Naive thymus-derived CD8-positive, alpha-beta T cell (primary cell): Measurements from ENCODE around the gene MATR3. TPM values are rescaled to one million over a fixed set of nuclear protein-coding genes. Genes with fewer than 3 reads are reported as not detected.
A peak's percentile ranks its signal among the peaks of the same experiment; 100 is the strongest.

Source experiments
- ATAC-seq, 2 donors: fragments of 150-1000 bp; cut with Tn5 transposase in 1 of 2; sonication (Bioruptor Pico), chemical (Tn5 transposase) in 1 of 2; 1 replicate in 1 of 2; 2 replicates in 1 of 2; pipeline ENCODE4 v1.10.0; 2021; ENCODE audit warnings: mild to moderate bottlenecking in 2 of 2, moderate library complexity in 2 of 2
- POLR2A ChIA-PET: fragments of 350-600 bp; sonication (Branson Sonifier 250); formaldehyde crosslinking; loops from one replicate; lab custom pipeline; 2021; ENCODE audit warnings: antibody characterized with exemption; lab: Charles Lee
- DNase-seq, 10 donors: peaks; one replicate each; pipeline versions ENCODE4 v3.0.0 to v3.0.0-alpha.2; 2020 to 2022
- H3K27ac Mint-ChIP-seq, 10 donors: one replicate each; pipeline ENCODE4 v1.8.0; 2020 to 2022; ENCODE audit warnings: mild to moderate bottlenecking in 10 of 10, mixed read lengths in 10 of 10, moderate library complexity in 4 of 10, inconsistent platforms in 1 of 10
- H3K27me3 Mint-ChIP-seq, 5 donors: one replicate each; pipeline ENCODE4 v1.8.0; 2021 to 2022; ENCODE audit warnings: mixed read lengths in 5 of 5
- H3K36me3 Mint-ChIP-seq, 3 donors: one replicate each; pipeline ENCODE4 v1.8.0; 2020 to 2022; ENCODE audit warnings: mixed read lengths in 3 of 3, mild to moderate bottlenecking in 2 of 3, inconsistent platforms in 1 of 3
- H3K4me1 Mint-ChIP-seq, 4 donors: one replicate each; pipeline ENCODE4 v1.8.0; 2021 to 2022; ENCODE audit warnings: mixed read lengths in 4 of 4
- H3K4me3 Mint-ChIP-seq, 10 donors: one replicate each; pipeline ENCODE4 v1.8.0; 2020 to 2022; ENCODE audit warnings: mild to moderate bottlenecking in 10 of 10, mixed read lengths in 10 of 10, moderate library complexity in 6 of 10, inconsistent platforms in 1 of 10
- H3K9me3 Mint-ChIP-seq, 9 donors: one replicate each; pipeline ENCODE4 v1.8.0; 2020 to 2022; ENCODE audit warnings: mixed read lengths in 9 of 9, mild to moderate bottlenecking in 3 of 9, inconsistent platforms in 1 of 9, moderate library complexity in 1 of 9
- polyA plus RNA-seq, 3 donors: library from polyadenylated mRNA; unstranded; fragments of 300-500 nt; fragmentation: Illumina TruSeq; gene quantifications; one replicate each; pipeline ENCODE4 v1.2.3, GENCODE V29; 2021
- total RNA-seq, 8 experiments: library from RNA in 2 of 8; stranded (reverse) in 2 of 8; gene quantifications; one replicate each; pipeline ENCODE4 v1.2.3 and lab custom pipeline; 2021 to 2026

The MATR3 gene
- total RNA-seq: 100 to 1,000 TPM; 259 to 272 TPM
- polyA plus RNA-seq: 100 to 1,000 TPM; 323 to 351 (median 327) TPM
- 19.3 to 100 (median 27.5) reads per million in 6 experiments for total RNA-seq (lab: John Stamatoyannopoulos, UW)

GRCh38 chr5:139293507-139294373, at the start of gene MATR3:
MATR3 (plus strand) TSS chr5:139293740; CDS start chr5:139307416, 13,676 bp downstream.
- DNase-seq (peak; percentile 86 to 97 (median 92)), ATAC-seq (peak; percentile 81 to 87)
- POLR2A ChIA-PET: interaction anchor here (0.6 to 8.6 kb wide), 36 partner anchors 10 to 954 kb away, joined by 3 to 126 read pairs (median 5); partner anchors contain the start of genes EGR1, ETF1, HSPA9 and PAIP2
- Mint-ChIP-seq H3K27me3 (no peaks in the 10 kb centered on the region), H3K9me3 (no peaks in the 10 kb centered on the region), H3K4me3 (peak within 1 kb of the TSS; percentile 95 to 99 (median 98)), H3K4me1 (peaks cover 23 to 49% (median 38%) of the 10 kb centered on the region in 4 donors), H3K27ac (peak within 1 kb of the TSS; percentile 96 to 100 (median 99)), H3K36me3 (peaks cover 0 to 7% (median 0%) of the 10 kb centered on the region in 3 donors)

- DNase-seq: no peak
- no peak for ATAC-seq
- peak overlapping the region in 2 of 10 donors; percentile 23 to 24 for H3K27ac Mint-ChIP-seq
- H3K4me3 Mint-ChIP-seq: no peak overlapping the region
- no peaks in the 10 kb centered on the region for H3K9me3 Mint-ChIP-seq
- no peaks in the 10 kb centered on the region for H3K36me3 Mint-ChIP-seq
- POLR2A ChIA-PET: no interaction called here
- H3K4me1 Mint-ChIP-seq: peaks cover 3 to 14% (median 7%) of the 10 kb centered on the region in 4 donors
- H3K27me3 Mint-ChIP-seq: peaks cover 0 to 3% (median 2%) of the 10 kb centered on the region in 5 donors
Observed at GRCh38 chr5:139245637-139246339, 47.8 kb upstream of the MATR3 start.

- no peak overlapping the region for H3K4me3 Mint-ChIP-seq
- DNase-seq (no peak), ATAC-seq (no peak)
- H3K27ac Mint-ChIP-seq: no peak overlapping the region
- H3K4me1 Mint-ChIP-seq: peaks cover 3 to 16% (median 11%) of the 10 kb centered on the region in 4 donors
- H3K9me3 Mint-ChIP-seq: no peaks in the 10 kb centered on the region
- H3K36me3 Mint-ChIP-seq: no peaks in the 10 kb centered on the region
- POLR2A ChIA-PET: interaction anchor here (0.7 kb wide), 1 partner anchor 73 kb away, joined by 4 read pairs; no protein-coding TSS in a partner anchor
- peaks cover 0 to 3% (median 0%) of the 10 kb centered on the region in 5 donors for H3K27me3 Mint-ChIP-seq
Observed at GRCh38 chr5:139246394-139246793, 47.1 kb upstream of the MATR3 start.

GRCh38 chr5:139248826-139249453, 44.6 kb upstream of the MATR3 start:
- H3K4me3 Mint-ChIP-seq: no peak overlapping the region
- peaks cover 3 to 19% (median 14%) of the 10 kb centered on the region in 4 donors for H3K4me1 Mint-ChIP-seq
- H3K9me3 Mint-ChIP-seq: no peaks in the 10 kb centered on the region
- no peak for ATAC-seq
- H3K36me3 Mint-ChIP-seq: no peaks in the 10 kb centered on the region
- POLR2A ChIA-PET: interaction anchor here (0.7 kb wide), 1 partner anchor 245 kb away, joined by 5 read pairs; no protein-coding TSS in a partner anchor
- no peaks in the 10 kb centered on the region for H3K27me3 Mint-ChIP-seq
- H3K27ac Mint-ChIP-seq: no peak overlapping the region
- DNase-seq: no peak

GRCh38 chr5:139251281-139251687, 42.3 kb upstream of the MATR3 start:
- Mint-ChIP-seq H3K9me3 (no peaks in the 10 kb centered on the region), H3K4me3 (no peak overlapping the region), H3K27me3 (no peaks in the 10 kb centered on the region), H3K4me1 (peaks cover 2 to 16% (median 10%) of the 10 kb centered on the region in 4 donors), H3K27ac (peak overlapping the region in 2 of 10 donors; percentile 17 to 67), H3K36me3 (no peaks in the 10 kb centered on the region)
- peak in 3 of 10 donors; percentile 8 to 55 (median 9) for DNase-seq
- no peak for ATAC-seq
- POLR2A ChIA-PET: interaction anchor here (0.6 kb wide), 1 partner anchor 15 kb away, joined by 3 read pairs; no protein-coding TSS in a partner anchor

GRCh38 chr5:139251695-139252288, 41.7 kb upstream of the MATR3 start:
- H3K27ac Mint-ChIP-seq: peak overlapping the region in 1 of 10 donors; percentile 23
- no peaks in the 10 kb centered on the region for H3K9me3 Mint-ChIP-seq

GRCh38 chr5:139253115-139253514, 40.4 kb upstream of the MATR3 start:
- no peaks in the 10 kb centered on the region for H3K9me3 Mint-ChIP-seq
- peaks cover 0 to 1% (median 0%) of the 10 kb centered on the region in 5 donors for H3K27me3 Mint-ChIP-seq
- H3K4me3 Mint-ChIP-seq: no peak overlapping the region
- DNase-seq (no peak), ATAC-seq (no peak)
- POLR2A ChIA-PET: no interaction called here
- H3K4me1 Mint-ChIP-seq: peaks cover 0 to 10% (median 4%) of the 10 kb centered on the region in 4 donors
- H3K36me3 Mint-ChIP-seq: no peaks in the 10 kb centered on the region
- H3K27ac Mint-ChIP-seq: no peak overlapping the region

More at GRCh38 chr5:139251695-139252288, 41.7 kb upstream of the MATR3 start:
- ATAC-seq (no peak), DNase-seq (no peak)
- POLR2A ChIA-PET: interaction anchor here (0.6 kb wide), 2 partner anchors 16 to 373 kb away, joined by 3 to 4 read pairs; no protein-coding TSS in a partner anchor
- Mint-ChIP-seq H3K4me3 (no peak overlapping the region), H3K4me1 (peaks cover 0 to 11% (median 6%) of the 10 kb centered on the region in 4 donors), H3K36me3 (no peaks in the 10 kb centered on the region), H3K27me3 (no peaks in the 10 kb centered on the region)

GRCh38 chr5:139256820-139257219, 36.7 kb upstream of the MATR3 start:
- peaks cover 3 to 7% (median 4%) of the 10 kb centered on the region in 4 donors for H3K4me1 Mint-ChIP-seq
- no peak for ATAC-seq
- no peaks in the 10 kb centered on the region for H3K36me3 Mint-ChIP-seq
- H3K27ac Mint-ChIP-seq: no peak overlapping the region
- H3K9me3 Mint-ChIP-seq: no peaks in the 10 kb centered on the region
- no peak overlapping the region for H3K4me3 Mint-ChIP-seq
- POLR2A ChIA-PET: no interaction called here
- no peak for DNase-seq
- H3K27me3 Mint-ChIP-seq: peaks cover 0 to 10% (median 5%) of the 10 kb centered on the region in 5 donors

GRCh38 chr5:139262059-139262741, 31.3 kb upstream of the MATR3 start:
- POLR2A ChIA-PET: interaction anchor here (1.0 kb wide), 1 partner anchor 436 kb away, joined by 6 read pairs; no protein-coding TSS in a partner anchor

GRCh38 chr5:139262742-139263445, 30.6 kb upstream of the MATR3 start:
- POLR2A ChIA-PET: interaction anchor here (1.0 kb wide), 1 partner anchor 437 kb away, joined by 6 read pairs; no protein-coding TSS in a partner anchor
- Mint-ChIP-seq H3K9me3 (no peaks in the 10 kb centered on the region), H3K36me3 (no peaks in the 10 kb centered on the region), H3K4me1 (peaks cover 10 to 19% (median 15%) of the 10 kb centered on the region in 4 donors), H3K27ac (peak overlapping the region in 7 of 10 donors; percentile 8 to 73 (median 40)), H3K27me3 (peaks cover 0 to 10% (median 5%) of the 10 kb centered on the region in 5 donors), H3K4me3 (peak overlapping the region in 3 of 10 donors; percentile 36 to 67 (median 55))
- ATAC-seq (peak; percentile 100), DNase-seq (peak; percentile 48 to 85 (median 65))

More at GRCh38 chr5:139262059-139262741, 31.3 kb upstream of the MATR3 start:
- DNase-seq (no peak), ATAC-seq (peak in 1 of 2 donors; percentile 20)
- Mint-ChIP-seq H3K27ac (peak overlapping the region in 7 of 10 donors; percentile 21 to 78 (median 46)), H3K27me3 (peaks cover 0 to 10% (median 5%) of the 10 kb centered on the region in 5 donors), H3K4me1 (peaks cover 10 to 19% (median 14%) of the 10 kb centered on the region in 4 donors), H3K9me3 (no peaks in the 10 kb centered on the region), H3K4me3 (peak overlapping the region in 4 of 10 donors; percentile 2 to 67 (median 46)), H3K36me3 (no peaks in the 10 kb centered on the region)
